ENCODE measurements around the gene ATG7.

Gene ATG7

GRCh38 chr3:11351451-11351850, 79.3 kb downstream of the ATG7 start:
- no peak overlapping the region for H3K9ac ChIP-seq (ENCODE audit: low read depth, low read length)
- no peaks in the 10 kb centered on the region for H4K20me1 ChIP-seq (ENCODE audit: insufficient read depth, low read length)
- DNase-seq, result no peak
- ATAC-seq (ENCODE audit: insufficient read depth, low read depth), result no peak
- H3K4me1 ChIP-seq (ENCODE audit: insufficient read depth, low read length), result no peaks in the 10 kb centered on the region
- no peak overlapping the region for H3K4me3 ChIP-seq (ENCODE audit: low read depth in 1 of 2, low read length in 2 of 2)
- no peaks in the 10 kb centered on the region for H3K79me2 ChIP-seq (ENCODE audit: insufficient read depth, low read length)
- H3K27me3 ChIP-seq (ENCODE audit: insufficient read depth, low read length, poor library complexity), result no peaks in the 10 kb centered on the region
- peaks cover 31% of the 10 kb centered on the region for H3K36me3 ChIP-seq (ENCODE audit: insufficient read depth, low read length)
- no peak overlapping the region for H3K27ac ChIP-seq (ENCODE audit: low read length)
- TF ChIP-seq EZH2 (IDR thresholded peaks at IDR 0.05; ENCODE audit: borderline replicate concordance, low read depth, low read length, severe bottlenecking) (no peak), CTCF (IDR thresholded peaks at IDR 0.05; ENCODE audit: borderline replicate concordance, extremely low read depth, low read length, poor library complexity, severe bottlenecking) (no peak)
- H2AFZ ChIP-seq (ENCODE audit: low read depth, low read length), result no peak overlapping the region
- H3K9me3 ChIP-seq (ENCODE audit: insufficient read depth, low read length, severe bottlenecking), result no peaks in the 10 kb centered on the region
- H3K4me2 ChIP-seq (ENCODE audit: insufficient read depth, low read length), result no peak overlapping the region

- no peak overlapping the region for H3K4me2 ChIP-seq (ENCODE audit: insufficient read depth, low read length)
- TF ChIP-seq EZH2 (IDR thresholded peaks at IDR 0.05; ENCODE audit: borderline replicate concordance, low read depth, low read length, severe bottlenecking) (no peak), CTCF (IDR thresholded peaks at IDR 0.05; ENCODE audit: borderline replicate concordance, extremely low read depth, low read length, poor library complexity, severe bottlenecking) (no peak)
- ATAC-seq (ENCODE audit: insufficient read depth, low read depth) (no peak), DNase-seq (no peak)
- no peaks in the 10 kb centered on the region for H3K27me3 ChIP-seq (ENCODE audit: insufficient read depth, low read length, poor library complexity)
- peaks cover 25% of the 10 kb centered on the region; the same call in 1 of the 2 replicates for H3K36me3 ChIP-seq (ENCODE audit: insufficient read depth, low read length)
- no peaks in the 10 kb centered on the region for H4K20me1 ChIP-seq (ENCODE audit: insufficient read depth, low read length)
- H2AFZ ChIP-seq (ENCODE audit: low read depth, low read length), result no peak overlapping the region
- H3K4me1 ChIP-seq (ENCODE audit: insufficient read depth, low read length), result no peaks in the 10 kb centered on the region
- H3K4me3 ChIP-seq (ENCODE audit: low read depth in 1 of 2, low read length in 2 of 2), result no peak overlapping the region
- no peaks in the 10 kb centered on the region for H3K9me3 ChIP-seq (ENCODE audit: insufficient read depth, low read length, severe bottlenecking)
- no peak overlapping the region for H3K27ac ChIP-seq (ENCODE audit: low read length)
- H3K9ac ChIP-seq (ENCODE audit: low read depth, low read length), result no peak overlapping the region
- no peaks in the 10 kb centered on the region for H3K79me2 ChIP-seq (ENCODE audit: insufficient read depth, low read length)
Measured at GRCh38 chr3:11356269-11356668, 84.1 kb downstream of the ATG7 start.

- H3K27ac ChIP-seq (ENCODE audit: low read length), result no peak overlapping the region
- peaks cover 53% of the 10 kb centered on the region for H3K36me3 ChIP-seq (ENCODE audit: insufficient read depth, low read length)
- ATAC-seq (ENCODE audit: insufficient read depth, low read depth), result no peak
Measured at GRCh38 chr3:11362600-11362999, 90.4 kb downstream of the ATG7 start.

More at GRCh38 chr3:11362600-11362999, 90.4 kb downstream of the ATG7 start:
- H3K27me3 ChIP-seq (ENCODE audit: insufficient read depth, low read length, poor library complexity), result no peaks in the 10 kb centered on the region
- no peak for DNase-seq
- H3K4me2 ChIP-seq (ENCODE audit: insufficient read depth, low read length), result no peak overlapping the region
- TF ChIP-seq CTCF (IDR thresholded peaks at IDR 0.05; ENCODE audit: borderline replicate concordance, extremely low read depth, low read length, poor library complexity, severe bottlenecking) (no peak), EZH2 (IDR thresholded peaks at IDR 0.05; ENCODE audit: borderline replicate concordance, low read depth, low read length, severe bottlenecking) (no peak)
- H3K9ac ChIP-seq (ENCODE audit: low read depth, low read length), result no peak overlapping the region
- no peak overlapping the region for H3K4me3 ChIP-seq (ENCODE audit: low read depth in 1 of 2, low read length in 2 of 2)
- H2AFZ ChIP-seq (ENCODE audit: low read depth, low read length), result no peak overlapping the region
- no peaks in the 10 kb centered on the region for H4K20me1 ChIP-seq (ENCODE audit: insufficient read depth, low read length)
- H3K9me3 ChIP-seq (ENCODE audit: insufficient read depth, low read length, severe bottlenecking), result no peaks in the 10 kb centered on the region
- H3K4me1 ChIP-seq (ENCODE audit: insufficient read depth, low read length), result no peaks in the 10 kb centered on the region
- H3K79me2 ChIP-seq (ENCODE audit: insufficient read depth, low read length), result no peaks in the 10 kb centered on the region
